ENCODE data around the gene ANGPTL7.

DNA sequence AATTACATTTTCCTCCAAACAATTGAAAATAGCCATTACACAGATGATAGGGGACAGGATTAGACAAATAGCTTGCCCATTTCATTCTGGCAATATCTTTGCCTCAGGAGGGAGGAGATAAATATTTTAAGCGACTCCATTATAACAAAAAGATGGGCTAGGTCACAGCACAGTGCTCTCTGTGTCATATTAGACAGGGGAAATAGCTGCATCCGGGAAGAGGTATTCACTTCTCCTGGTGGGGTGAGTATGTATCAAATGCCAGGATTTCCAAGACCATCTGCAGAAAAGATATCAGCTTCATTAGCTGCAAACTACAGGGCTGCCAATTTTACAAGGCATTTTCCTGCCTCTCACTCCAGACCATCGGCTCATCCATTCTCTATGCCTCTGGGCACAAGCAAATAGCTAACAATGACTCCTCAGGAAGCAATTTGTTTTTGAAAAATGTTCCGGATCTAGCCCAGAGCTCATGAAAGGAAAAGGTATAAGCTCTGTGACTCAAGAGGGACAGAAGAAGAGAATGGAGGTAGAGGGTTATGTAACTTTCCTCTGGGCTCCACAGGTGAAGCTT is 41.9 kb upstream of the ANGPTL7 start:
- TF ChIP-seq EZH2 (IDR thresholded peaks at IDR 0.05; ENCODE audit: low read length, missing control alignments) = no peak
- TF ChIP-seq, protein P1, sequence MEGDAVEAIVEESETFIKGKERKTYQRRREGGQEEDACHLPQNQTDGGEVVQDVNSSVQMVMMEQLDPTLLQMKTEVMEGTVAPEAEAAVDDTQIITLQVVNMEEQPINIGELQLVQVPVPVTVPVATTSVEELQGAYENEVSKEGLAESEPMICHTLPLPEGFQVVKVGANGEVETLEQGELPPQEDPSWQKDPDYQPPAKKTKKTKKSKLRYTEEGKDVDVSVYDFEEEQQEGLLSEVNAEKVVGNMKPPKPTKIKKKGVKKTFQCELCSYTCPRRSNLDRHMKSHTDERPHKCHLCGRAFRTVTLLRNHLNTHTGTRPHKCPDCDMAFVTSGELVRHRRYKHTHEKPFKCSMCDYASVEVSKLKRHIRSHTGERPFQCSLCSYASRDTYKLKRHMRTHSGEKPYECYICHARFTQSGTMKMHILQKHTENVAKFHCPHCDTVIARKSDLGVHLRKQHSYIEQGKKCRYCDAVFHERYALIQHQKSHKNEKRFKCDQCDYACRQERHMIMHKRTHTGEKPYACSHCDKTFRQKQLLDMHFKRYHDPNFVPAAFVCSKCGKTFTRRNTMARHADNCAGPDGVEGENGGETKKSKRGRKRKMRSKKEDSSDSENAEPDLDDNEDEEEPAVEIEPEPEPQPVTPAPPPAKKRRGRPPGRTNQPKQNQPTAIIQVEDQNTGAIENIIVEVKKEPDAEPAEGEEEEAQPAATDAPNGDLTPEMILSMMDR (conservative IDR thresholded peaks at IDR 0.05 in 1 of 2, IDR thresholded peaks at IDR 0.05 in 1 of 2; ENCODE audit: low read depth in 1 of 2, low read length in 2 of 2) = no peak

All from fibroblast of lung (primary cell).